Medulla oblongata (tissue), 1 donor: Measurements from ENCODE around the gene MAP2.

ENCODE experiments used
- DNase-seq: peaks from one replicate; pipeline ENCODE4 v3.0.0-alpha.2; 2015; ENCODE audit errors: extremely low spot score

Gene MAP2

DNA sequence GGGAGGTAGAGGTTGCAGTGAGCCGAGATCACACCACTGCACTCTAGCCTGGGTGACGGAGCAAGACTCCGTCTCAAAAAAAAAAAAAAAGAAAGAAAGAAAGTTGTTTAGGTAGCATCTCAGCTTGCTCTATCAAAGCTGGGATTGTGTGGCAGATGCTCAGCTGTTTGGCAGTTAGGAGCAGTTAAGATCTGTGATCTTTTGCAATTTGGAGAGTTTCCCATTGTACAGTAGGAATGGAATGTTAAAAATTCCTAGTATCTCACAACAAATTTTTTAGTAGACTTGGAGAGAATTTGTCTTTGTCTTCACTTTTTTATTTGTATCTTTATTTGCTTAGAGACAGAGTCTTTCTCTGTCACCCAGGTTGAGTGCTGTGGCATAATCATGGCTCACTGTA lies 224.9 kb downstream of the MAP2 start:
- DNase-seq, result no peak

DNA sequence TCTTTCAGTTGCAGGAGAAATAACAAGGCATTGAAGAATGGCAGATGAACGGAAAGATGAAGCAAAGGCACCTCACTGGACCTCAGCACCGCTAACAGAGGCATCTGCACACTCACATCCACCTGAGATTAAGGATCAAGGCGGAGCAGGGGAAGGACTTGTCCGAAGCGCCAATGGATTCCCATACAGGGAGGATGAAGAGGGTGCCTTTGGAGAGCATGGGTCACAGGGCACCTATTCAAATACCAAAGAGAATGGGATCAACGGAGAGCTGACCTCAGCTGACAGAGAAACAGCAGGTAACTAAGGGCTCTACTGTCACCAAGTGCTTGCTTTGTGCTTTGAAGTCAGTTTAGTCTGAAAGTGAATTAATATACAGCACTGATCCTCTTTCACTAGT lies 229.3 kb downstream of the MAP2 start:
- DNase-seq, result no peak

DNA sequence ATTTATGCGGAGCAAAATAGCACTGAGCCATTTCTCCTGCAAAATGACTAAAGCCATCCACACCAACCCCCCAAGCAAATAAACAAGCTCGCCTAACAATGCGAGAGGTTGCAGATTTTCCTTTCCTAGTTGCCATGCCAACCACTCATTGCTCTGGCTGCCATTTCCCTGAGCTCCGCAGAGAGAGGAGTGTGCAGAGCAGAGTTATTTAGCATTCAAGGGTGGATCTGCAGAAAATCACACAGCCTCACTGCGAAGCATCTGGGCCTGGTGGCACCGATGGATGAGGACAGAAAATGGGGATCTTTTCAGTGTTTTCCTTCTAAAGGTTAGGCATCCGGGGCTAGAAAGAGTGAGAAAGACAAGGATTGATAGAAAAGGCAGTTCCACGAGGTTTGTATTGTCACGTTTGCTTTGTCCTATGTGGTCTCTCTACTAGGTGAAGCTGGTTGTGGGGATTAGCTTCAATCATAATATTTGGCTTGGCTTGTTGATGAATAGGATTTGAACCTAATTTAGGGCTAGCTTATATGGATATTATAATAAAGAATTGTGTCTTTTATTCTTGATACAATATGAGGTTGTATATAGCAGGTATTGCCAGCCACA lies 237.5 kb downstream of the MAP2 start:
- peak; percentile 63 for DNase-seq

DNA sequence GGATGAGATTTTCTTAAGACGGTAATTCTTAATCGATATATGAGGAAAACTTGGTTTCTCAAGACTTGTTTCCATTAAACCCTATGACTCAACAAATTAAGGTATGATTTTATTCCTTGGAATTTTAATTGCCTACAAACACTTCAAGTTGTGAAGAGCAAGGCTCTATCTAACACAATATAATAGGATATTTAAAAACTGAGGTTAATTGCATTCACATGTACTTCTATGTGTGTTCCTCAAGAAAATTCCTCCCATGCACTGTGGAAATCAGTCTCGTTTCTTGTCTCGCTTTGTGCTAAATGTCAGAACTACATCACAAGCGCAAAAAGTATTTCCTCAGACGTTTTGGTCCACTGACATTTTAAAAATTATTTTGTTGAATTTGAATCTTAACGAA lies 238.2 kb downstream of the MAP2 start:
- no peak for DNase-seq

DNA sequence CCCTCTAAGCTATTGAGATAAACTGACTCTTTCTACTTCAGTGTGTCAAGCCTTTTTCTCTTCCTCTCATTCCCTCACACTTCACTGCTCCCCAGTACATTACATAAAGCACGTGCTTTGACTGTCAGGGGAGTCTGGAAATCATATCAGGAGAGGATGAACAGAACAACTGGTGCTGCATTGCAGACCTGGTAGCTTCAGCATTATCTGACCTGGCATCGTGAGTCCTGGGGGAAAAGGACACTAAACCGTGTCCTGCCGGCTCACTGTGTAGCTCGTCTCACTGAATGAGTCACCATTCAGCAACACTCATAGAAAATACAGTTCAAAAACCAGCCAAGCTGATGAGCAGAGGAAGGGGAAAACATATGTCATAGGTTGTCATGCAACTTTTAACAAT lies 239.3 kb downstream of the MAP2 start:
- no peak for DNase-seq

DNA sequence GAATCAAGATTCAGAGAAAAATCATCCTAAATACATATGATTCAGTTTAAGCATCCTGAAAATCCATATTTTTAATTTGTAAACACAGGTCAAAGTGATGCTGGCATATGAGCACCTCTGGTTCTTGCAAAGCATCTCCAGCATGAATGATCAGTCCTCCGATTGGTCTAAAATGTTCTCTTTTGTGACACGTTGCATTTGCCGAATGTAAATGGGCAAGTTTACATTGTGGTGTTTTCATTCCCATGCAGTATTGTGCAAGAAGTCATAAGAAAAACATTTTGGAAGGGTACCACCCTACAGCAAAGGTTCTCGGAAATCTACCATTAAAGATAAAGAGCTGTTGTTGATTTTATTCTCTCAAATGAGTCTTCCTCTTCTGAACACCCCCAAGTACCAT lies 239.8 kb downstream of the MAP2 start:
- DNase-seq, result no peak

DNA sequence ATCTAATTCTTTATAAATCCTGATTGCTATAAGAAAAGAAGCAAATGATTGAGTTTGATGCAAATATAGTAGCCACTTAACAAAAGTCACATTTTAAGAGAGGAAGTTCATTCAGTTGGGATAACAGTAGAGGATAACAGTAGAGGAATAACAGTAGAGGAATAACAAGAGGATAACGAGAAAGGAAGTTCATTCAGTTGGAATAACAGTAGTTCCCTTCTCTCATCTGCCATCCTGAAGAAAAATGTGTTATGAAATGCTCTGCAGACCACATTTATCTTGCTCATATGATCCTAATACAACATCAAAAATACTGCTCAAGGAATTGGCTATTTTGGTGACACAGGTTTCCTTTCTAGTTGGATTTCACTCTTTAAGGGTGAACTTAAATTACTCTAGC lies 242.4 kb downstream of the MAP2 start:
- no peak for DNase-seq

DNA sequence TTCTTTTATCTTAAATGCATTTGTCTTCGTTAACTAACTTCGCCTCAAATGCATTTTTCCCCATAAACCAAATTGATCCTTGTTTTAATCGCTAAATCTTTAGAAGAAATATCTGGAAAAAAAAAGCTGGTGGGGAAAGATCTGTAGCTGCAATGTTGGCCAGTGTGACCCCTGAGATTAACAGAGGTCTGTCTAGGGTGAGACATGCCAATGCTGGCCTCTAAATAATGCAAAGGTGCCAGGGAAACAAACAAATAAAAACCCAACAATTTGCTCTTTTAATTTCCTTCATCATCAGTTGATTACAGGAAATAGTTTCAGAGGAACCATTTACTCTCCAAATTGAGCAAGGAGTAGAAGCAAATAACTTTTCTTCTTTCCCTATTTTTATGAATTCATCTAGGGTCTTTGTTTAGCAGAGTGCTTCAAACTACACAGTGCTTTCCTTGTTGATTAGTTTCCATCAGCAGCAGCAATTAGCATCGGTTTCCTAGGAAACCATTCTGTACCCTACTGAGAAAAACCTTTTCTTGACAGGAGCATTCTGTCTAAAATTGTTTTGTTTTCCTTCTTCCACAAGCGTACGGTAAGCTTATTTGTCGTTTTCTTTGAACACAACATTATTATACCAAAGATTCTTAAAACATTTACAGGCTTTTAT lies 247.3 kb downstream of the MAP2 start:
- peak; percentile 33 for DNase-seq

DNA sequence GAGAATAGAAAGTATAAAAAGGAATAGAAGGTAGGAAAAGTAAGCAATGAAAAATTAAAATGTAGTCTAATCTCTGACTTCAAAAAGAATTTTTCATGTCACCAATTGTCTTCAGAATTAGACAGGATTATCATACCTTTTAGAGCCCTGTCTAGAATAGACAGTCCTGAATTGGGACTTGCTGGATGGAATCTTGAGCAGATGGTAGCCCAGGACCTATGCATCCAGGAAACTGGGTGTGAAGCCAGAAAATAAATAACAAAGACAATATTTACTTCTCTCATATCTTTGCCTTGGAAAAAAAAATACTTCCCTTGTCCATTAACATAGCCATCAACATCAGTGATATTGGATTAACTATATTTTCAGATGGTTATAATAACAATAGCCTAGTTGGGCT lies 250.0 kb downstream of the MAP2 start:
- DNase-seq, result no peak

DNA sequence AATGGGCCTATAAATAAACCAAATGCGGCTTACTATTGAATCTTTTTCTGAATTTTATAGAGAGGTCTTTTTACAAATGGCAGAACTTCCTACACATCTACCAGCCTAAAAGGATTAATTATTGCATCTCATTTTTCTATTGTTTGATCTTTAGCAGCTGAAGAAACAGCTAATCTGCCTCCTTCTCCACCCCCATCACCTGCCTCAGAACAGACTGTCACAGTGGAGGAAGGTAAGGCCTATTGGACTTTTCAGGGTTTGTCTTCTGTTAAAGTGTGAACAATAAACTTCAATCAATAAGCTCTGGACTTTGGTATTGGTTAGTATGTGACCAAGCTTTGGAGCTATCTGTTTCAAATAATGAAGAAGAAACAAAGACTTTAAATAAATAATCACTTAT lies 256.7 kb downstream of the MAP2 start:
- DNase-seq, result no peak

DNA sequence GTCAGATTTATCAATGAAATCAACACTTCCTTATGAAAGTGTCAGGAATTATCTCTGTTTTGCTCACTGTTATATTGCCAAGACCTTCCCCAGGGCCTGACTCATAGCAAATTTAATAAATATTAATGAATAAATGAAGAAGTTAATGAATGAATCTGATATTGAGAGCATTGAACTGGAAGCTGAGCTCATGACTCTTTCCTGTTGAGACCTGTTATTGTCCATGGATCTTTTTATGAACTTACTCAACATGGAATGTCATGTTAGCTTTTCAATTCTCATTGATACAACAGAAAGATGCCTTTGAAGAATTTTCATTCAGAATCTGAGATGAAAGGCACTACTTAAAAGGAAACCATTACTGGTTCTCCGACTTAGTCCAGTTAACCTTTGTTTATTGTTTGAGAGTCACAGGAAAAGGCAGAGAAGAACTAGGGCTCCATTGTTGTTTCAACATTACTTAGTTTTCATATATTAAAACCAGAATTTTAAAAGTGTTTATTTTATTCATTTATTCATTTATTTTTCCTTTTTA lies 257.4 kb downstream of the MAP2 start:
- no peak for DNase-seq

DNA sequence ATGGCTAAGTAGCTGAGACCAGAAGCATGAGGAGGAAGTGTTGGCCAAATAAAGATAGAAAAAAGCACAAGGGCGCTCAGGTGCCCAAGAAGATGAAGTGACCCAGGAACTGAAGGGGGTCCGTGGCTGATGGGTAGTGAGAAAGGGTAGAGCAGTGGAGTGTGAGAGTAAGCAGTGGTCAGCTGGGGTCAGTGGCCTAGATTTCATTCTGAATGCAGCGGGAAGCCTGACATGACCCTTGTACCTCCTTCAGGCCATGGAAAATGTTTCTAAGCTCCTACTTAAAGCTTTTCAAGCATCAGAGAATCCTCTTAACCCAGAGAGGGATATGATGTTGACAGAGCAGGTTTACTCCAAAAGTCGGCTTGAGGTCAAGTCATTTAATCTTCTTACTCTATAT lies 258.8 kb downstream of the MAP2 start:
- DNase-seq, result no peak

DNA sequence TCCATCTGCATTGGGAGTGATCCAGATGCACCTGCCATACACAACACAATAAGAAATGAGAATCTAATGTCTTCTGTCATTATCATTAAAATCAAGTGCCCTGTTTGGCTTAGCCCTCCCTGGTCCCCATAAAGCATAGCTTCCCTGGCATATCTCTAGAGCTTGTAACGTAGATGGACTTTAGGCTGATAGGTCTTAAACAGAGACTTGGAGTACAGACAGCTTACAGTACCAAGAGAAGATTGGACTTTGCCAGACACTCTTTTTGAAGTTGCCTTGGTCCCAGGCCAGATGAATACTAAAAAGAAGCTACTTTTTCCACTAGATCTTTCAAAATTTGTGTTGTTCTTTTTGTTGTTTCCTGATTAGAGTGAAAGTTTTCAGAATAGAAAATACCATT lies 261.5 kb downstream of the MAP2 start:
- DNase-seq, result no peak

DNA sequence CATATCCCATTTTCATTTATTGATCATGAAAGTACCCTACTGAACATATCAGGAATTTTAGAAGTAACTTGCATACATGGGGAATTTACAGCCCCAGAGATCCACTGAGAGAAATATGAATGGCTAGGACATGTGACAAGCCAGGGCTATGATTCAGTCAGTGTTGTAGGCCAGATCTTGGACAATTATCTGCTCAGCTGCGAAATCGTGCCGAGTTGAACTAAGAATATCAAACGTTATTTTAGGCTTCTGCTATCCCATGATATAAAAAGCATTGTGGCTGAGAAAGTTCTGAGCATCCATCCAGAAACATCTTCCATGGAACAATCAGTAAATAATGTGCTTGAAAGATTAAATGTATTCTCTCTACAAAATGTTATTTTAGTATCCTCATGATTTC lies 262.1 kb downstream of the MAP2 start:
- no peak for DNase-seq

DNA sequence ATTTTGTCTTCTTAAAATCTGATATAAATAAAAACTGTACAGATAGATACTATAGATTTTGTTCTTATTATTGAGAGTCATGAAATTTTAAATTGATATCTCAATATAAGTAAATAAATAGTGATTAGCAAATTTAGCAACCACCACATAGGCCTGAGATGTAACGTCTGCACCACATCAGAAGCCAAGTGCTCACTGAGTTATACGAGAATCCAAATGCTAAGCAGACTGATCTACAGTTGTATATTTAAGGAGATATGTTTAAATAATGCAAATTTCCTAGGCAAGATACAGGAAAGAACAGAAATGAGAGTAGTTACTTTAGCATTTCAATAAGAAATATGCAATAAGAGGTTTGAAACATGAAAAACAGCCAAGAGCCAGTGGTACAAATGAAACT lies 262.6 kb downstream of the MAP2 start:
- no peak for DNase-seq

DNA sequence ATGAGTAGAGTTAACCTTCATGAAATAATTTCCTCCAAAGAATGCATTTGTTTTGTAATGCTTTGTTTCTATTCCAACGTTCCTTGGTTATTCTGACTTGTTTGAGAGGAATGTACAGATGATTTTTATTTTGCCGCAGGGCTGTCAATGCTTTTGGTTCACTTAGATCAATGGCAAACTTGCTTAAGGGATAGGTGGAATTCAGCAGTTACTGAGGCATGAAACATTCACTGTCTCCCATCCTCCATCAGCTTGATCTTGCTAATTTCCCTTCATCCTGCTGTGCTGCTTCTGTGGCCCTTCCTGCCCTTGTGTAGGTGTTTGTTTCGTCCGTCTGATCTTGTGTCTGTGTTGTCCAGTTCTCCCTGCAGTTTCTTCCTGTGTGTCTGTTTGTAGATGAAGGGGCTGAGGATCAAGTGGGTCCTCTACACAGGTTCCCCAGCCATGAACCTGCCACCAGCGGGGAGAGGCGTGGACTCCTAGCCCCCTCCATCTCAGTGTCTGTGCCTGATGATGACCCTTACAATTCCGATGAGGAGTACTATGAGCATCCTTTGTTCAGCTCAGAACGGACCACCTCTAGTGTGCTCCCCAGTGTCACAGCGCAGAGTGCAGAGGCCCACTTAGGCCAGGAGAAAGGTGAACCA lies 263.6 kb downstream of the MAP2 start:
- no peak for DNase-seq

DNA sequence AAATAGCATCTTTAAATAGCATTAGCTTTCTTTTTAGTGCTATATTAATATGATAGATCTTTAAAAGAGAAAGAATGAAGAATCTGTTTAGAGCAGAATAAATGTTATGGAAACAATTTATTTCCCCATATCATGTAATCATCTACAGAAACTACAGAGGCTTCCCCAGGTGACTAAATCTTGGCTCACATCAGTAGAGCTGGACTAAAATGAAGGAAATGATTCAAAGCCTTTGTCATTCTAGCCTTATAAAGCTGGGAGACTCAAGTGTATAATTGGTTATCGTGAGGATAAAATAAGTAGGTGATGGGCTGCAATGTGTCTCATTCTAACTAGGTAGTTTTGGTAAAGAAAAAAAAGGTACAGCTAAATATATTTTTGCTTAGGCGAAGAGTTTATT lies 264.5 kb downstream of the MAP2 start:
- DNase-seq, result no peak

DNA sequence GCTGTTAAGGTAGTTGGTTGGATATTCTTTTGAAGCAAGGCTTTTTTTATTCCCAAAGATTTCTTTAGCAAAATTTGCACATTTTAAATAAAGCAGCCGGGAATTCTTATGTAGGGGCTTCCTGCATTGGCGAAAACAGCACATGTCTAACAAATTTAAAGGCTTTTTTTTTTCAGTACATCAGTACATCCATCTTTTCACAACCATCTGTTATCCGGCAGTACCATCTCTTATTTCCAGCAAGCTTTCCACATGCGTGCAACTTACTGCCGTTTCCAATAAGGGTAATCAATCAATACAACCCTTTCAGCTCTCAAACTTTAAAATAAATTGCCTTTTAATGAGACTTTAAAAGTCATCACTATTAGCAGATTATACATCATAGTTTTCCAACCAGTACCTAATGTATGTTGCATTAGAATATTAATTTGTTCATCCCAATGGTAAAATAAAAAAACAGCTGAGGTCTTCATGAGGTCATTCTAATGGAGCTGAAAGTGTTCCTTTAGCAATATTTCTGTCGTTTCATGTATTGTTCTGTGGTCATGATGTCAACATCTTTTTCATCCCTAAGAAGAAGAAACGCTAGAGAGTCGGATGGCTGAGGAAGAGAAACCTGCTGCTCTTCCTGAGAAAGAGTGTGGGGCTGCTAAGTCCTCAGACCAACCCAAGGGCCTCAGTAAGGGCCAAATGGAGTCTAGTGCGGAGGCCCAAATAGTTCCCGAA lies 266.3 kb downstream of the MAP2 start:
- DNase-seq, result no peak

DNA sequence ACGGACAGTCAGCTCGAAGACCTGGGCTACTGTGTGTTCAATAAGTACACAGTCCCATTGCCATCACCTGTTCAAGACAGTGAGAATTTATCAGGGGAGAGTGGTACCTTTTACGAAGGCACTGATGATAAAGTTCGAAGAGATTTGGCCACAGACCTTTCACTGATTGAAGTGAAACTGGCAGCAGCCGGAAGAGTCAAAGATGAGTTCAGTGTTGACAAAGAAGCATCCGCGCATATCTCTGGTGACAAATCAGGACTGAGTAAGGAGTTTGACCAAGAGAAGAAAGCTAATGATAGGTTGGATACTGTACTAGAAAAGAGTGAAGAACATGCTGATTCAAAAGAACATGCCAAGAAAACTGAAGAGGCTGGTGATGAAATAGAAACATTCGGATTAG lies 270.9 kb downstream of the MAP2 start:
- no peak for DNase-seq

DNA sequence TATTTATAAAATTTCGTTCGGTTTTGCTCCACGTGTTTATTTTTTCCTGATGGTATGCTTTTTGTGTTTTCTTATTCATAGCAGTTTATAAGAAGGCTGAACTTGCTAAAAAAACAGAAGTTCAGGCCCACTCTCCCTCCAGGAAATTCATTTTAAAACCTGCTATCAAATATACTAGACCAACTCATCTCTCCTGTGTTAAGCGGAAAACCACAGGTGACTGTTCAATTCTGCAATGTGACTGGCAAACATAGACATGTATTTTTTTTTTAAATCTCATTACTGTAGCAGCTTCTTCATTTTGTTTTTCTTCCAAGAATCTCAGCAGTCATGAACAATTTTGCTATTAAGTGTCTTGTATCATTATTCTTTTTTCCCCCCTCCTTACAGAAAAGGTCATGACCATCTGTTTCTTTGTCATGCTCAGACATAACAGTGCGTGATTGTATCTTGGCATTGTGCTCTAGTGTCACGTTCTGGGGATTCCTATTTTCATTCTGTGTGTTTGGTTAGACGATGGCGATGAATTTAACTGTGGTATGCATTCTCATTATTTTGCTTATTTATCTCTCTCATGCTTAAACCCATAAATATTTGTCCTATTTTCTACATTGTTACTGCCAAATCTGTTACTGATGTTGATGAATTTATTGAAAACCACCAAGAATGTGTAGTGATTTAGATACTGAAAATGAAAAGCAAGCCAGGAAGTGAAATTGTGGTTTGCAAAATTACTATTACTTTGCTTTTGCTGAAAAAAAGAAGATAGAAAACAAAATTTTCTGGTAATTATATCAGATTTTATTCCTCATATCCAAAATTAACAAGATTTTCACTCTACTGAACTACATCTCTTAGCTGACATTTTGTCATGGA lies 273.2 kb downstream of the MAP2 start:
- DNase-seq, result no peak

DNA sequence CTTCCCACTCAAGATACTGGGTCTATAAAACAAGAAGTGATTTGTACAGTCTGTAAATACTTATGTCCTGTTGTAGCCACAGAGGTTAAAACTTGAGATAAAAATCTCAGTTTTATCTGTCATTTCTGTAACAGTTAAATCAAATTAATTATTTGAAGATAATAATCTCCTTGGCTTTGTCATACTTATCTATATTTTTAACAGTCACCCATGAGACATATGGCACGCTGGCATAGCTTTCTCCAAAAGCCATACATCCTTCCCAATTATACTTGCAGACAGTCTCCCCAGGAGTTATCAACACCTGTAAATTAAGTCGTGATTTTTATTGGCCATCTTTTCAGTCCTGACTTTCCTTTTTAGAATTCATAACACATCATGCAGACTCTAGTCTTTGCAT lies 278.9 kb downstream of the MAP2 start:
- no peak for DNase-seq

DNA sequence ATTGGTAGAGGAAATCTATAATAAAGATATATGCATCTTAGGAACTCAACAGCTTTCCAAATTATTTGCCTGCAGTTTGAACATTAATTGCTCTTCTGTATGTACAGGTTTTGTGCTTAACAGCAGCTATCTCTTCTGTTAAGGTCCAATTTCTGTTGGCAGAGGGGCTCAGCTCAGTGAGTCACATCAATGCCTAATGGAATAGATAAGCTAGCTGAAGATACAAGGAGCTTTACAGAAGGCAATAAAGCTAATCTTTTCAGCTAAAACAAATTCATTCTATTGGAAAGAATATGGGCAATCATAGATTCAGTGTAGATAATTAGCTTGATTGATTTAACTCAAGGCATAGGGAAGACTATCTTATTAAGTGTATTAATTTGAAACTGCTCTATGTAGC lies 289.4 kb downstream of the MAP2 start:
- DNase-seq, result no peak
